Calu3 (cell line): ENCODE results near the gene SPRED1. TPM values are rescaled to one million over a fixed set of nuclear protein-coding genes. Genes with fewer than 3 reads are reported as not detected.
A peak's percentile ranks its signal among the peaks of the same experiment; 100 is the strongest.

ENCODE experiments used
- BruUV-seq: library from RNA; stranded (reverse); fragments of 400-500 nt; replicated peaks from 2 replicates; lab custom pipeline; 2021; lab: Mats Ljungman, UMichigan
- CTCF ChIA-PET: fragments of 300-600 bp; sonication (Branson Sonifier 250); formaldehyde crosslinking; loops from one replicate; lab custom pipeline; 2022; ENCODE audit warnings: antibody characterized with exemption; lab: Charles Lee
- DNase-seq: peaks from one replicate; pipeline ENCODE4 v3.0.0; 2022
- H3K27ac Mint-ChIP-seq: one replicate; pipeline ENCODE4 v1.8.0; 2022; ENCODE audit warnings: mixed read lengths; ENCODE audit not compliant: unreplicated experiment
- H3K27me3 Mint-ChIP-seq: one replicate; pipeline ENCODE4 v1.8.0; 2022; ENCODE audit warnings: mixed read lengths; ENCODE audit not compliant: unreplicated experiment
- H3K36me3 Mint-ChIP-seq: one replicate; pipeline ENCODE4 v1.8.0; 2022; ENCODE audit warnings: mild to moderate bottlenecking, moderate library complexity, mixed read lengths; ENCODE audit not compliant: insufficient read depth, unreplicated experiment
- H3K4me1 Mint-ChIP-seq: one replicate; pipeline ENCODE4 v1.8.0; 2022; ENCODE audit warnings: mild to moderate bottlenecking, low read depth, mixed read lengths; ENCODE audit not compliant: unreplicated experiment
- H3K4me3 Mint-ChIP-seq: one replicate; pipeline ENCODE4 v1.8.0; 2022; ENCODE audit warnings: mild to moderate bottlenecking, low read depth, moderate library complexity, mixed read lengths; ENCODE audit not compliant: unreplicated experiment
- H3K9me3 Mint-ChIP-seq: one replicate; pipeline ENCODE4 v1.8.0; 2022; ENCODE audit warnings: low read depth, mixed read lengths; ENCODE audit not compliant: unreplicated experiment
- CTCF ChIP-seq: fragments of 200-600 bp; IDR thresholded peaks from one replicate; pipeline ENCODE4 v1.8.0; 2022; ENCODE audit warnings: antibody characterized with exemption; ENCODE audit not compliant: unreplicated experiment
- intact Hi-C: fragments of 100-400 bp; cut with micrococcal nuclease; formaldehyde crosslinking; loops from one replicate; pipeline ENCODE4 v1.10.0; 2022; ENCODE audit not compliant: unreplicated experiment
- total RNA-seq: library from RNA; stranded (reverse); gene quantifications from 2 replicates; pipeline ENCODE4 v1.2.3, GENCODE V29; 2022

The SPRED1 gene
- total RNA-seq, 1 experiment from 2014 or later: 16.1 TPM

- Mint-ChIP-seq H3K27me3 (no peaks in the 10 kb centered on the region), H3K27ac (no peak overlapping the region), H3K36me3 (no peaks in the 10 kb centered on the region), H3K4me3 (no peak overlapping the region), H3K9me3 (no peaks in the 10 kb centered on the region), H3K4me1 (no peaks in the 10 kb centered on the region)
- BruUV-seq: no TSS peak
- CTCF ChIA-PET: no interaction called here
- no peak for DNase-seq
- TF ChIP-seq CTCF: no peak
- intact Hi-C loops: no loop called here
Observed at GRCh38 chr15:38378161-38378560, 125.5 kb downstream of the SPRED1 start.

GRCh38 chr15:38389924-38390542 is 137.4 kb downstream of the SPRED1 start:
- CTCF ChIA-PET: no interaction called here
- peak; percentile 71 for DNase-seq
- Mint-ChIP-seq H3K36me3 (no peaks in the 10 kb centered on the region), H3K4me3 (no peak overlapping the region), H3K27ac (no peak overlapping the region), H3K27me3 (peaks cover 8% of the 10 kb centered on the region), H3K4me1 (no peaks in the 10 kb centered on the region), H3K9me3 (no peaks in the 10 kb centered on the region)
- peak; percentile 41 for TF ChIP-seq CTCF
- no TSS peak for BruUV-seq
- intact Hi-C loops: loop anchor here (2.0 kb wide), 2 partner anchors 387 to 395 kb away; no protein-coding TSS in a partner anchor

GRCh38 chr15:38391191-38391590 is 138.6 kb downstream of the SPRED1 start:
- intact Hi-C loops: loop anchor here (2.0 kb wide), 2 partner anchors 388 to 396 kb away; no protein-coding TSS in a partner anchor
- Mint-ChIP-seq H3K27me3 (no peaks in the 10 kb centered on the region), H3K27ac (no peak overlapping the region), H3K36me3 (no peaks in the 10 kb centered on the region), H3K4me1 (no peaks in the 10 kb centered on the region), H3K4me3 (no peak overlapping the region), H3K9me3 (no peaks in the 10 kb centered on the region)
- CTCF ChIA-PET: no interaction called here
- DNase-seq: no peak
- BruUV-seq: no TSS peak
- no peak for TF ChIP-seq CTCF

- BruUV-seq: no TSS peak
- no peaks in the 10 kb centered on the region for H3K9me3 Mint-ChIP-seq
- DNase-seq: peak; percentile 2
- no peaks in the 10 kb centered on the region for H3K27me3 Mint-ChIP-seq
- H3K4me1 Mint-ChIP-seq: peaks cover 9% of the 10 kb centered on the region
- CTCF ChIA-PET: no interaction called here
- H3K4me3 Mint-ChIP-seq: no peak overlapping the region
- H3K36me3 Mint-ChIP-seq: no peaks in the 10 kb centered on the region
- intact Hi-C loops: no loop called here
- no peak for TF ChIP-seq CTCF
- H3K27ac Mint-ChIP-seq: no peak overlapping the region
Observed at GRCh38 chr15:38398134-38398533, 145.5 kb downstream of the SPRED1 start.
